ENCODE data around the gene OSBPL9. TPM values are rescaled to one million over a fixed set of nuclear protein-coding genes. Genes with fewer than 3 reads are reported as not detected.

OSBPL9 gene
- total and polyA plus RNA-seq, 10 of the 15 experiments (the other 5 are each of a cell fraction or from before 2014, with no cell fraction given): 25.9 to 156 (median 108) TPM

DNA sequence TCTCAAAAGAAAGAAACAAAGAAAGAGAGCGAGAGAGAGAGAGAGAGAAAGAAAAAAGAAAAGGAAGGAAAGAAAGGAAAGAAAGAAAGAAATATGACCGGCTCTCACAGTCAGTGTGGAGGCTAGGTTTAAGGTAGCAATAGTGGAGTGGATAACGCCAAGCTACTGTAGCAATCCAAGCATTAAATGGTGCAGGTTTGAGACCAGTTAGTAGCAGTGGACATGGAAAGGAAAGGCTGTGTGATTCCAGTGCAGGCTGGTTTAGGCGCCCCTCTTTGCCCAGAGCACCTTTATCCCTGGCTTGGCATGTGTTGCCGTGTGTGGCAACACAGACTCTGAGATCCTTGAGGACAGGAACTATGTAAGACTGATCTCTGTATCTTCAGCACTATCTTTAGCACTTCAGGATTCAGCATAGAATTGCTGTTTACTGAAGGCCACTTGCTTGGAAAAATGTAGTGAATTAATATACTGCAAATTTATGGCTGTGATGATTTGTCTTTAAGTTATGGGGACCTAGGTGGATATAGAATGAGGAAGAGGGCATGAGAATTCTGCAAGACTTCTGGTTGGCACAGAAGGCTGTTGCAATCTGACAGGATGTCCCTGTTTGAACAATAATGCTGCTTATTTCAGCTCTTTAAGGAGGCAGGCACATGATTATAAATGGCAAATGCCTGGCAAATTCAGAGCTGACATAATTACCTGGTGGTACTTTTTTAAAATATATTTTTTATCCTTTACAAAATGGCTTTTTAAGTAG is 10.8 kb upstream of the OSBPL9 start:
- WGBS (ENCODE audit: insufficient coverage, insufficient replicate concordance, low lambda C conversion rate, missing lambda C conversion rate): 64% methylated on average over 5 of the region's 5 CpGs
- ChIA-PET RAD21 (ENCODE audit: unreplicated experiment) (no interaction called here), POLR2A (interaction anchor here (0.5 kb wide), 2 partner anchors 21 to 218 kb away, joined by 3 to 5 read pairs; no protein-coding TSS in a partner anchor), CTCF (interaction anchor here (1.6 kb wide), 1 partner anchor 163 kb away, joined by 4 read pairs; no protein-coding TSS in a partner anchor), SMC1A (ENCODE audit: uncharacterized antibody, unreplicated experiment) (no interaction called here)
- Histone ChIP-seq H3K4me1 (ENCODE audit: control insufficient read depth, insufficient read depth, low read length) (no peaks in the 10 kb centered on the region), H4K20me1 (ENCODE audit: control insufficient read depth, insufficient read depth) (no peaks in the 10 kb centered on the region), H3K4me3 (no peak overlapping the region), H3K9ac (ENCODE audit: control insufficient read depth, insufficient read depth, low read length) (no peak overlapping the region), H3K79me2 (ENCODE audit: control insufficient read depth, insufficient read depth, low read length) (no peaks in the 10 kb centered on the region), H2AFZ (ENCODE audit: control insufficient read depth, low read depth, low read length) (no peak overlapping the region), H3K9me3 (replicated peaks; ENCODE audit: control insufficient read depth, insufficient read depth, low read length) (no peaks in the 10 kb centered on the region), H3K36me3 (ENCODE audit: control insufficient read depth in 2 of 2, insufficient read depth in 2 of 2, low read length in 1 of 2) (no peaks in the 10 kb centered on the region), H3K27me3 (replicated peaks in 1 of 2; ENCODE audit: control insufficient read depth in 2 of 2, insufficient read depth in 2 of 2, low read length in 1 of 2) (no peaks in the 10 kb centered on the region), H3K27ac (ENCODE audit: control insufficient read depth, insufficient read depth) (no peak overlapping the region), H3K4me2 (ENCODE audit: control insufficient read depth, insufficient read depth) (no peak overlapping the region)
- no TSS peak for BruUV-seq (replicated peaks)
- DNase-seq (ENCODE audit: low read depth, low spot score) (no peak), ATAC-seq (no peak), FAIRE-seq (no peak)
- intact Hi-C loops (cut with micrococcal nuclease; ENCODE audit: unreplicated experiment): no loop called here
- TF ChIP-seq EP300 (IDR thresholded peaks at IDR 0.05; ENCODE audit: borderline replicate concordance in 1 of 2, control insufficient read depth in 1 of 2, low read depth in 2 of 2, low read length in 2 of 2) (no peak), KDM1A (IDR thresholded peaks at IDR 0.05; ENCODE audit: borderline replicate concordance) (no peak), CEBPB (IDR thresholded peaks at IDR 0.05; ENCODE audit: borderline replicate concordance in 1 of 2, low read depth in 2 of 2, low read length in 2 of 2) (no peak), HDGF (IDR thresholded peaks at IDR 0.05) (no peak), ZNF217 (IDR thresholded peaks at IDR 0.05) (no peak)
- TF ChIP-seq, protein P1, sequence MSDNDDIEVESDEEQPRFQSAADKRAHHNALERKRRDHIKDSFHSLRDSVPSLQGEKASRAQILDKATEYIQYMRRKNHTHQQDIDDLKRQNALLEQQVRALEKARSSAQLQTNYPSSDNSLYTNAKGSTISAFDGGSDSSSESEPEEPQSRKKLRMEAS (IDR thresholded peaks at IDR 0.05; ENCODE audit: low read depth, low read length): no peak
- TF ChIP-seq, protein P2, sequence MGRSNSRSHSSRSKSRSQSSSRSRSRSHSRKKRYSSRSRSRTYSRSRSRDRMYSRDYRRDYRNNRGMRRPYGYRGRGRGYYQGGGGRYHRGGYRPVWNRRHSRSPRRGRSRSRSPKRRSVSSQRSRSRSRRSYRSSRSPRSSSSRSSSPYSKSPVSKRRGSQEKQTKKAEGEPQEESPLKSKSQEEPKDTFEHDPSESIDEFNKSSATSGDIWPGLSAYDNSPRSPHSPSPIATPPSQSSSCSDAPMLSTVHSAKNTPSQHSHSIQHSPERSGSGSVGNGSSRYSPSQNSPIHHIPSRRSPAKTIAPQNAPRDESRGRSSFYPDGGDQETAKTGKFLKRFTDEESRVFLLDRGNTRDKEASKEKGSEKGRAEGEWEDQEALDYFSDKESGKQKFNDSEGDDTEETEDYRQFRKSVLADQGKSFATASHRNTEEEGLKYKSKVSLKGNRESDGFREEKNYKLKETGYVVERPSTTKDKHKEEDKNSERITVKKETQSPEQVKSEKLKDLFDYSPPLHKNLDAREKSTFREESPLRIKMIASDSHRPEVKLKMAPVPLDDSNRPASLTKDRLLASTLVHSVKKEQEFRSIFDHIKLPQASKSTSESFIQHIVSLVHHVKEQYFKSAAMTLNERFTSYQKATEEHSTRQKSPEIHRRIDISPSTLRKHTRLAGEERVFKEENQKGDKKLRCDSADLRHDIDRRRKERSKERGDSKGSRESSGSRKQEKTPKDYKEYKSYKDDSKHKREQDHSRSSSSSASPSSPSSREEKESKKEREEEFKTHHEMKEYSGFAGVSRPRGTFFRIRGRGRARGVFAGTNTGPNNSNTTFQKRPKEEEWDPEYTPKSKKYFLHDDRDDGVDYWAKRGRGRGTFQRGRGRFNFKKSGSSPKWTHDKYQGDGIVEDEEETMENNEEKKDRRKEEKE (IDR thresholded peaks at IDR 0.05): no peak
- in situ Hi-C loops (cut with MboI): no loop called here
